Mesenchymal stem cell (in vitro differentiated cells and primary cell): ENCODE data around the gene REEP1.
A peak's percentile ranks its signal among the peaks of the same experiment; 100 is the strongest.

ENCODE experiments used
- DNase-seq: peaks from one replicate; pipeline ENCODE4 v3.0.0-alpha.2; 2013
- H2AFZ ChIP-seq: one replicate; pipeline ENCODE4 v1.6.1; 2013; ENCODE audit warnings: low read depth, mild to moderate bottlenecking, control low read depth, inconsistent platforms, low read length, moderate library complexity
- H2AK5ac ChIP-seq: 2 replicates; pipeline ENCODE4 v1.6.1; 2013; ENCODE audit warnings: low read length, moderate library complexity, mild to moderate bottlenecking, inconsistent platforms; ENCODE audit not compliant: severe bottlenecking
- H2BK120ac ChIP-seq: one replicate; pipeline ENCODE4 v1.6.1; 2013; ENCODE audit warnings: low read depth, mild to moderate bottlenecking, inconsistent platforms, low read length, moderate library complexity
- H2BK12ac ChIP-seq, 2 experiments: one replicate each; pipeline ENCODE4 v1.6.1; 2013; ENCODE audit warnings: inconsistent platforms in 2 of 2, low read length in 2 of 2, mild to moderate bottlenecking in 2 of 2, moderate library complexity in 2 of 2, control low read depth in 1 of 2
- H2BK15ac ChIP-seq: one replicate; pipeline ENCODE4 v1.6.1; 2013; ENCODE audit warnings: mild to moderate bottlenecking, low read depth, inconsistent platforms; ENCODE audit not compliant: poor library complexity, severe bottlenecking
- H2BK5ac ChIP-seq: 2 replicates; pipeline ENCODE4 v1.6.1; 2013; ENCODE audit warnings: low read depth, mild to moderate bottlenecking, low read length, control low read depth, inconsistent platforms; ENCODE audit not compliant: poor library complexity, severe bottlenecking
- H3K14ac ChIP-seq, 2 experiments: one replicate each; pipeline ENCODE4 v1.6.1; 2013; ENCODE audit warnings: inconsistent platforms in 2 of 2, low read length in 2 of 2, control low read depth in 1 of 2, mild to moderate bottlenecking in 1 of 2, moderate library complexity in 1 of 2
- H3K18ac ChIP-seq, 2 experiments: one replicate each; pipeline ENCODE4 v1.6.1; 2013; ENCODE audit warnings: inconsistent platforms in 2 of 2, low read length in 2 of 2, control low read depth in 1 of 2, low read depth in 1 of 2, mild to moderate bottlenecking in 1 of 2
- H3K23ac ChIP-seq, 2 experiments: one replicate each; pipeline ENCODE4 v1.6.1; 2013; ENCODE audit warnings: inconsistent platforms in 2 of 2, low read length in 2 of 2, mild to moderate bottlenecking in 2 of 2, moderate library complexity in 2 of 2, control low read depth in 1 of 2
- H3K27ac ChIP-seq: 2 replicates; pipeline ENCODE4 v1.5.1; 2013; ENCODE audit warnings: mild to moderate bottlenecking, moderate library complexity, low read length, control low read depth, inconsistent platforms; ENCODE audit not compliant: poor library complexity, severe bottlenecking
- H3K27me3 ChIP-seq, 2 experiments: 2 replicates each; pipeline versions ENCODE4 v1.6.1 to v1.7.0; 2013; ENCODE audit warnings: low read length in 2 of 2, mild to moderate bottlenecking in 2 of 2, moderate library complexity in 2 of 2, control low read depth in 1 of 2, inconsistent platforms in 1 of 2; ENCODE audit not compliant: control insufficient read depth in 1 of 2, insufficient read depth in 1 of 2
- H3K36me3 ChIP-seq, 2 experiments: 2 replicates each; pipeline versions ENCODE4 v1.6.1 to v1.7.0; 2013; ENCODE audit warnings: low read length in 2 of 2, control low read depth in 1 of 2, inconsistent platforms in 1 of 2, low read depth in 1 of 2, mild to moderate bottlenecking in 1 of 2; ENCODE audit not compliant: insufficient read depth in 2 of 2, control insufficient read depth in 1 of 2
- H3K4ac ChIP-seq, 2 experiments: one replicate each; pipeline ENCODE4 v1.6.1; 2013; ENCODE audit warnings: inconsistent platforms in 2 of 2, low read length in 2 of 2, mild to moderate bottlenecking in 2 of 2, moderate library complexity in 2 of 2, control low read depth in 1 of 2, low read depth in 1 of 2
- H3K4me1 ChIP-seq: 2 replicates; pipeline ENCODE4 v1.6.1; 2013; ENCODE audit warnings: low read depth, low read length, control low read depth; ENCODE audit not compliant: control insufficient read depth, insufficient read depth
- H3K4me2 ChIP-seq: 2 replicates; pipeline ENCODE4 v1.6.1; 2013; ENCODE audit warnings: low read length, mild to moderate bottlenecking, inconsistent platforms; ENCODE audit not compliant: poor library complexity, severe bottlenecking
- H3K4me3 ChIP-seq, 2 experiments: 2 replicates each; pipeline versions ENCODE4 v1.5.1 to v1.7.0; 2013; ENCODE audit warnings: low read length in 2 of 2, mild to moderate bottlenecking in 2 of 2, control low read depth in 1 of 2, low read depth in 1 of 2; ENCODE audit not compliant: insufficient read depth in 1 of 2
- H3K79me1 ChIP-seq: replicated peaks from 2 replicates; pipeline ENCODE4 v1.6.1; 2013; ENCODE audit warnings: mild to moderate bottlenecking, control low read depth, low read length, inconsistent platforms; ENCODE audit not compliant: poor library complexity, severe bottlenecking
- H3K9ac ChIP-seq: 2 replicates; pipeline ENCODE4 v1.7.0; 2013; ENCODE audit warnings: mild to moderate bottlenecking, low read length, moderate library complexity
- H3K9me3 ChIP-seq: 2 replicates; pipeline ENCODE4 v1.7.0; 2013; ENCODE audit warnings: mild to moderate bottlenecking, low read length; ENCODE audit not compliant: control insufficient read depth
- H4K8ac ChIP-seq: one replicate; pipeline ENCODE4 v1.6.1; 2013; ENCODE audit warnings: inconsistent platforms, mild to moderate bottlenecking, low read length, moderate library complexity
- H4K91ac ChIP-seq: one replicate; pipeline ENCODE4 v1.6.1; 2013; ENCODE audit warnings: mild to moderate bottlenecking, low read length, inconsistent platforms
- WGBS: methylation state at CpG from one replicate; pipeline ENCODE4 v1.1.7; 2013; ENCODE audit warnings: mixed read lengths; 5-methylcytosine and 5-hydroxymethylcytosine counted together

The REEP1 gene

DNA sequence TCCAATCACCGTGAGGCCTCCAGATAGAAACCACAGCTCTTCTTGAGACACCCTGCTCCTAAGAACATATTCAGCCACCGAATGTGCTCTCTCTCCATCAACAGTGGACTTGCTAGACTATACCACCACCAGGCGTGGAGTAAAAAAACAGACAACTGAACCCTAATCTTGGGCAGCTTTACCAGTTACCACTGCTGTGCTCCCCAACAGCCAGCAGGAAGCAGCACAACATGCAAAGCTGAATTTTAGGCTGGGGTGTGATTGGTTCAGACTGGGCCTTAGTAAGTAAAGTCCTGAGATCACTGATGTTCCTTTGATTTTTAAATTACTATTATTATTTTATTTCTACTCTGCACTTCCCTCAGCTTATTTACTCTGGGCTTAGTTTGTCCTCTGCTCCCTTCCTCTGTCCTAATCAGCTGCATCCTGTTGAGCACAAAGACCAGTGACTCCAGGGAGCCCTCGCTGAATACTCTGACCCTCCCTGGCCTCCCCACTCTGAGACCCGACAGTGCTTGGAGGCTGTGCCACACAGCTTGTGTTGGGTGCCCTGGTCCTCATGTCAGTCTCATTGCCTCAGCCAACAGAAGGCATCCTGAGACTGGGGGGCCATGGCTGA lies 116.3 kb downstream of the REEP1 start:
- no peaks in the 10 kb centered on the region for H3K9me3 ChIP-seq
- H3K27ac ChIP-seq = no peak overlapping the region
- no peak overlapping the region for H3K4me2 ChIP-seq
- H3K14ac ChIP-seq = peak overlapping the region in 1 of 2 experiments; percentile 71
- H3K79me1 ChIP-seq = no peaks in the 10 kb centered on the region
- no peak overlapping the region for H2BK5ac ChIP-seq
- DNase-seq = peak; percentile 26
- no peak overlapping the region for H3K18ac ChIP-seq
- no peak overlapping the region for H2AK5ac ChIP-seq
- no peaks in the 10 kb centered on the region for H3K27me3 ChIP-seq
- peaks cover 6% of the 10 kb centered on the region for H3K4me1 ChIP-seq
- no peak overlapping the region for H2BK120ac ChIP-seq
- H3K4me3 ChIP-seq = no peak overlapping the region
- H4K91ac ChIP-seq = no peak overlapping the region
- no peaks in the 10 kb centered on the region for H3K36me3 ChIP-seq
- no peak overlapping the region for H3K23ac ChIP-seq
- WGBS = 71% methylated on average over 4 of the region's 5 CpGs
- no peak overlapping the region for H2BK15ac ChIP-seq
- no peak overlapping the region for H3K9ac ChIP-seq
- no peak overlapping the region for H4K8ac ChIP-seq
- H3K4ac ChIP-seq = peak overlapping the region in 1 of 2 experiments; percentile 20
- no peak overlapping the region for H2AFZ ChIP-seq
- H2BK12ac ChIP-seq = peak overlapping the region in 1 of 2 experiments; percentile 66

GRCh38 chr2:86219896-86220295 lies 117.5 kb downstream of the REEP1 start:
- H4K91ac ChIP-seq = peak overlapping the region; percentile 66
- H3K36me3 ChIP-seq = no peaks in the 10 kb centered on the region
- H2AK5ac ChIP-seq = no peak overlapping the region
- peaks cover 6% of the 10 kb centered on the region for H3K4me1 ChIP-seq
- H3K4me3 ChIP-seq = no peak overlapping the region
- 92% methylated on average over 4 of the region's 5 CpGs for WGBS
- no peaks in the 10 kb centered on the region for H3K9me3 ChIP-seq
- no peak overlapping the region for H3K23ac ChIP-seq
- no peak overlapping the region for H2BK12ac ChIP-seq
- no peak overlapping the region for H2BK120ac ChIP-seq
- H3K18ac ChIP-seq = no peak overlapping the region
- no peak overlapping the region for H4K8ac ChIP-seq
- H3K4me2 ChIP-seq = no peak overlapping the region
- no peak overlapping the region for H2BK5ac ChIP-seq
- H3K79me1 ChIP-seq = no peaks in the 10 kb centered on the region
- H3K9ac ChIP-seq = no peak overlapping the region
- no peak overlapping the region for H3K27ac ChIP-seq
- H2AFZ ChIP-seq = no peak overlapping the region
- no peak overlapping the region for H3K4ac ChIP-seq
- no peaks in the 10 kb centered on the region for H3K27me3 ChIP-seq
- H2BK15ac ChIP-seq = no peak overlapping the region
- no peak overlapping the region for H3K14ac ChIP-seq
- no peak for DNase-seq

DNA sequence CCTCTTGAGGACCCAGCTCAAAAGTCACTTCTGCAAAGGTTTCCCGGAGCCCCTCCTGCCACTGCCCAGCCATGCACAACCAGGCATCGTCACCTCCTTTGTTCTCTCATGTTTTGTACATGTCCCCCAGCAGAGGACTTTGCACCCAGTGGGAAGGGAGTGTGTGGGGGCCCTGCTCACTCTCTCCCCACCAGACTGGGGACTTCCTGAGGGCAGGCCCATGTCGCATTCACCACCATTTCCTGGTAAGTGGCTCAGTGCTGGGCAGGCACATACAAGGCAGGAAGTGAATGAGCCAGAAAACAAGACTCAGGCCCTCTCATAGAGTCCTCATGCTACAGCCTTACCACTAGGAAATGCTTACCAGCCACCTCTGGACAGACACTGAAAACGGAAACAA lies 119.3 kb downstream of the REEP1 start:
- H4K91ac ChIP-seq = no peak overlapping the region
- no peak for DNase-seq

GRCh38 chr2:86216575-86217555 lies 120.6 kb downstream of the REEP1 start:
- H3K36me3 ChIP-seq = peaks cover 4 to 24% of the 10 kb centered on the region in 2 experiments
- H3K79me1 ChIP-seq = no peaks in the 10 kb centered on the region
- H3K4me1 ChIP-seq = no peaks in the 10 kb centered on the region
- peak overlapping the region in 1 of 2 experiments; percentile 72 for H3K4me3 ChIP-seq
- no peaks in the 10 kb centered on the region for H3K9me3 ChIP-seq
- H3K27me3 ChIP-seq = no peaks in the 10 kb centered on the region
- H2BK12ac ChIP-seq = no peak overlapping the region
- no peak overlapping the region for H2AK5ac ChIP-seq
- no peak overlapping the region for H3K14ac ChIP-seq
- H3K4me2 ChIP-seq = no peak overlapping the region
- no peak overlapping the region for H3K18ac ChIP-seq
- no peak overlapping the region for H4K91ac ChIP-seq
- H2AFZ ChIP-seq = no peak overlapping the region
- no peak overlapping the region for H2BK120ac ChIP-seq
- 79% methylated on average over 12 of the region's 13 CpGs for WGBS
- no peak overlapping the region for H2BK5ac ChIP-seq
- no peak overlapping the region for H4K8ac ChIP-seq
- H3K4ac ChIP-seq = no peak overlapping the region
- H2BK15ac ChIP-seq = no peak overlapping the region
- no peak overlapping the region for H3K27ac ChIP-seq
- H3K23ac ChIP-seq = no peak overlapping the region
- H3K9ac ChIP-seq = peak overlapping the region; percentile 84
- DNase-seq = no peak

More for the DNA sequence above, 119.3 kb downstream of the REEP1 start:
- no peak overlapping the region for H3K27ac ChIP-seq
- H3K18ac ChIP-seq = no peak overlapping the region
- no peak overlapping the region for H3K4me3 ChIP-seq
- H2AFZ ChIP-seq = no peak overlapping the region
- H3K79me1 ChIP-seq = no peaks in the 10 kb centered on the region
- no peak overlapping the region for H2AK5ac ChIP-seq
- no peaks in the 10 kb centered on the region for H3K9me3 ChIP-seq
- H3K23ac ChIP-seq = no peak overlapping the region
- no peaks in the 10 kb centered on the region for H3K27me3 ChIP-seq
- peak overlapping the region; percentile 27 for H2BK120ac ChIP-seq
- no peak overlapping the region for H3K4me2 ChIP-seq
- H2BK5ac ChIP-seq = no peak overlapping the region
- H3K14ac ChIP-seq = no peak overlapping the region
- H3K36me3 ChIP-seq = peaks cover 0 to 13% of the 10 kb centered on the region in 2 experiments
- 92% methylated on average over 4 of the region's 4 CpGs for WGBS
- peaks cover 2% of the 10 kb centered on the region for H3K4me1 ChIP-seq
- H3K4ac ChIP-seq = no peak overlapping the region
- H2BK12ac ChIP-seq = peak overlapping the region in 1 of 2 experiments; percentile 54
- peak overlapping the region; percentile 1 for H4K8ac ChIP-seq
- no peak overlapping the region for H2BK15ac ChIP-seq
- H3K9ac ChIP-seq = no peak overlapping the region
